GM06990 (cell line): ENCODE results near the gene PDS5B.
"Not testable (repeated sequence)": the region's sequence is repeated elsewhere in the genome, so short reads cannot be mapped to it uniquely, and the experiment has no call there.

Experiments
- DNase-seq: peaks from one replicate; pipeline ENCODE4 v3.0.0-alpha.2; 2011; ENCODE audit not compliant: insufficient read length; ENCODE audit errors: extremely low read depth
- H3K27me3 ChIP-seq: replicated peaks from 2 replicates; pipeline ENCODE4 v1.6.0; 2011; ENCODE audit warnings: low read length; ENCODE audit not compliant: control insufficient read depth, insufficient read depth
- H3K36me3 ChIP-seq: 2 replicates; pipeline ENCODE4 v1.5.1; 2011; ENCODE audit warnings: low read length; ENCODE audit not compliant: control insufficient read depth, insufficient read depth
- H3K4me3 ChIP-seq: replicated peaks from 2 replicates; pipeline ENCODE4 v1.5.1; 2011; ENCODE audit warnings: low read depth, mild to moderate bottlenecking, control low read depth, low read length
- CTCF ChIP-seq: IDR thresholded peaks from 2 replicates; pipeline ENCODE4 v1.5.1; 2011; ENCODE audit warnings: low read length, control low read depth, mild to moderate bottlenecking, inconsistent platforms; ENCODE audit not compliant: insufficient read depth, poor library complexity, severe bottlenecking

Gene PDS5B

GRCh38 chr13:32720026-32720425 lies 133.8 kb downstream of the PDS5B start:
- DNase-seq: no peak
- TF ChIP-seq CTCF: no peak
- Histone ChIP-seq H3K27me3 (no peaks in the 10 kb centered on the region), H3K36me3 (no peaks in the 10 kb centered on the region; the same call in 1 of the 2 replicates), H3K4me3 (no peak overlapping the region)

GRCh38 chr13:32721131-32722034 lies 135.1 kb downstream of the PDS5B start:
- H3K36me3 ChIP-seq, H3K4me3 ChIP-seq, H3K27me3 ChIP-seq, DNase-seq: not testable (repeated sequence)

GRCh38 chr13:32722340-32722739 lies 136.1 kb downstream of the PDS5B start:
- Histone ChIP-seq H3K36me3 (no peaks in the 10 kb centered on the region; the same call in 1 of the 2 replicates), H3K27me3 (no peaks in the 10 kb centered on the region), H3K4me3 (no peak overlapping the region)
- no peak for TF ChIP-seq CTCF
- DNase-seq: no peak

GRCh38 chr13:32723987-32724386 lies 137.7 kb downstream of the PDS5B start:
- no peaks in the 10 kb centered on the region; the same call in 1 of the 2 replicates for H3K36me3 ChIP-seq
- H3K27me3 ChIP-seq: no peaks in the 10 kb centered on the region
- no peak overlapping the region for H3K4me3 ChIP-seq
- DNase-seq: no peak
- TF ChIP-seq CTCF: no peak

GRCh38 chr13:32726374-32727037 lies 140.3 kb downstream of the PDS5B start:
- H3K27me3 ChIP-seq: no peaks in the 10 kb centered on the region
- no peak for DNase-seq
- TF ChIP-seq CTCF: no peak
- no peaks in the 10 kb centered on the region; the same call in 1 of the 2 replicates for H3K36me3 ChIP-seq
- H3K4me3 ChIP-seq: no peak overlapping the region

- Histone ChIP-seq H3K36me3 (no peaks in the 10 kb centered on the region), H3K4me3 (no peak overlapping the region), H3K27me3 (no peaks in the 10 kb centered on the region)
- no peak for DNase-seq
- TF ChIP-seq CTCF: no peak
Observed at GRCh38 chr13:32728327-32728726, 142.1 kb downstream of the PDS5B start.

- not testable (repeated sequence) for H3K27me3 ChIP-seq, H3K4me3 ChIP-seq, DNase-seq, H3K36me3 ChIP-seq
Observed at GRCh38 chr13:32729097-32729496, 142.8 kb downstream of the PDS5B start.
